GM12891 (cell line): Measurements from ENCODE around the gene C1orf35.

Experiments
- DNase-seq: peaks from one replicate; pipeline ENCODE4 v3.0.0; 2011; ENCODE audit warnings: low spot score; ENCODE audit not compliant: insufficient read length
- FAIRE-seq: peaks from 2 replicates; lab custom pipeline; 2011; peaks lifted over from hg19 to GRCh38; lab: Jason Lieb, UNC
- PAX5 ChIP-seq: IDR thresholded peaks from 2 replicates; pipeline ENCODE4 v1.6.1; 2011; ENCODE audit warnings: low read length, moderate library complexity, mild to moderate bottlenecking; ENCODE audit not compliant: insufficient read depth, severe bottlenecking
- POLR2A ChIP-seq: IDR thresholded peaks from 2 replicates; pipeline ENCODE4 v1.6.1; 2011; ENCODE audit warnings: low read depth, low read length, control low read depth
- POLR2AphosphoS5 ChIP-seq: IDR thresholded peaks from 2 replicates; pipeline ENCODE4 v1.6.1; 2011; ENCODE audit warnings: low read depth, low read length, control low read depth
- POU2F2 ChIP-seq: IDR thresholded peaks from 2 replicates; pipeline ENCODE4 v1.6.1; 2011; ENCODE audit warnings: low read depth, mild to moderate bottlenecking, control low read depth, low read length, moderate library complexity
- SPI1 ChIP-seq: IDR thresholded peaks from 2 replicates; pipeline ENCODE4 v1.6.1; 2011; ENCODE audit warnings: low read depth, low read length, control low read depth
- TAF1 ChIP-seq: IDR thresholded peaks from 2 replicates; pipeline ENCODE4 v1.6.1; 2011; ENCODE audit warnings: low read depth, low read length, control low read depth

The C1orf35 gene

GRCh38 chr1:228073061-228073856 lies 29.9 kb downstream of the C1orf35 start:
- TF ChIP-seq PAX5 (no peak), SPI1 (no peak), POLR2AphosphoS5 (no peak), POLR2A (no peak), TAF1 (no peak), POU2F2 (no peak)
- no peak for FAIRE-seq
- DNase-seq, result no peak

DNA sequence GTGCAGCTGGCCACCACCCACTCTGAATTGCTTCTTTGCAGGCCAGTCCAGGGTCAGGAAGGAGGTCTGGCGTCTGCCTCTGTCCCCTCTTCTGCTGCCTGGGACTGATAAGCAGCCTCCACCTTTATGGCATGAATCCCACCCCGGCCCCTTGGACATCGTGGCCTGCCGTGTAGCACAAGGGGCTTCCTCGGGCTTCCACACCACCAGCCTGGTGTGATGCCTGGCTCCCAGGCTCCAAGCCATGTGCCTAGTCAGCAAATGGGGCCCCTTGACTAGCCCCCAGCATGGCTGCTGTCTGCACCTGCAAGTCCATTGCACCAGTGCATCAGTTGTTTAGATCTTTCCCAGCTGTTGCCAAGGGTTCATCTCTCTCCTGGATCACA lies 30.5 kb downstream of the C1orf35 start:
- DNase-seq, result no peak
- FAIRE-seq, result no peak
- TF ChIP-seq TAF1, result no peak
- no peak for TF ChIP-seq POLR2AphosphoS5
- no peak for TF ChIP-seq SPI1
- no peak for TF ChIP-seq POU2F2
- no peak for TF ChIP-seq PAX5
- no peak for TF ChIP-seq POLR2A

DNA sequence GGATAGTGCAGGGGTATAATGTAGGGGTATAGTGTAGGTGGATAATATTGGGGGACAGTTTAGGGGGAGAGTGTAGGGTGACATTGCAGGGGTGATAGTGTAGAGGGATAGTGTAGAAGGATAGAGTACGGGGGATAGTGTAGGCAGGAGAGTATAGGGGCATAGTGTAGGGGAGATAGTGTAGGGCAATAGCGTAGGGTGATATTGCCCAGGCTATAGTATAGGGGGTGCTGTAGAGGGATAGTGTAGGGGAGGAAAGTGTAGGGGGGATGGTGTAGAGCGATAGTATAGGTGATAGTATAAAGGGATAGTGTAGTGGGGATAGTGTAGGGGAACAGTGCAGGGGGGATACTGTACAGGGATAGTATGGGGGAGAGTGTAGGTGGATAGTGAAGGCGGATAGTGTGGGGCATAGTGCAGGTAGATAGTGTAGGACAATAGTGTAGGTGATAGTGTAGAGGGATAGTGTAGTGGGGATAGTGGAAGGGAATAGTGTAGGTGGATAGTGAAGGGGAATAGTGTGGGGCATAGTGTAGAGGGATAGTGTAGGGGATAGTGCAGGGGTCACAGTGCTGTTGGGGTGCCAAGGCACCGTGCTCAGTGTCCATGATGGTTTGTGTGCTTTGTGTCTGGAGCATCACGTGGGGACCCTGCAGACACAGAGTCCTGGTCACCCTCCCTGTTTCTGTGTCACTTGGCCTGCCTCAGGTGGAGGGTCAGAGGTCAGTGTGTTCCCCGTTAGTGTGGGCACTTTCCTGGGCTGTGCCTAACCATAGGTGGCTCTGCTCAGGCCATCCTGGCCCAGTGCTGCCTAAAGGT lies 31.1 kb downstream of the C1orf35 start:
- no peak for TF ChIP-seq TAF1
- DNase-seq (no peak), FAIRE-seq (peak; percentile 52)

DNA sequence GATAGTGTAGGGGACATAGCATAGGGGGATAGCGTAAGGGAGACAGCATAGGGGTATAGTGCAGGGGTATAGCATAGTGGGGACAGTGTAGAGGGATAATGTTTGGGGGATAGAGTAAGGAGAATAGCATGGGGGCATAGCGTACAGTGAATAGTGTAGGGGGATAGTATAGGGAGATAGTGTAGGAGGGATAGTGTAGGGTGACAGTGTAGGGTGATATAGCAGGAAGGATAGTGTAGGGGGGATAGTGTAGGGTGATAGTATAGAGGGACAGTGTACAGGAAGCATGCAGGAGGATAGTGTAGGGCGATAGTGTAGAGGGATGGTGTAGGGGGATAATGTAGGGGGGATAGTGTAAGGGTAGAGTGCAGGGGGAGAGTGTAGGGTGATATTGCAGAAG lies 32.3 kb downstream of the C1orf35 start:
- FAIRE-seq (no peak), DNase-seq (no peak)
- no peak for TF ChIP-seq POLR2A
- TF ChIP-seq POU2F2, result no peak
- TF ChIP-seq SPI1, result no peak
- no peak for TF ChIP-seq TAF1
- no peak for TF ChIP-seq PAX5
- TF ChIP-seq POLR2AphosphoS5, result no peak

DNA sequence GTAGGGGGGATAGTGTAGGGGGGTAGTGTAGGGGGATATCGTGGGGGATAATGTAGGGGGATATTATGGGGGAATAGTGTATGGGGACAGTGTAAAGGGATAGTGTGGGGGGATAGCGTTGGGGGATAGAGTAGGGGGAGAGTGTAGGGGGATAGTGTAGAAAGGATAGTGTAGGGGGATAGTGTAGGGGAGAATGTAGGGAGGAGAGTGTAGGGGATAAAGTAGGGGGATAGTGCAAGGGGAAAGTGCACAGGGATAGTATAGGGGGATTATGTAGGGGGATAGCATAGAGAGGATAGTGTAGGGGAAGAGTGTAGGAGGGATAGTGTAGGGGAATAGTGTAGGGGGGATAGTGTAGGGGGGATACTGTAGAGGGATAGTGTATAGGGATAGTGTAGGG lies 33.0 kb downstream of the C1orf35 start:
- FAIRE-seq (no peak), DNase-seq (no peak)
- TF ChIP-seq POLR2AphosphoS5 (no peak), PAX5 (no peak), SPI1 (no peak), POU2F2 (no peak), POLR2A (no peak), TAF1 (no peak)

DNA sequence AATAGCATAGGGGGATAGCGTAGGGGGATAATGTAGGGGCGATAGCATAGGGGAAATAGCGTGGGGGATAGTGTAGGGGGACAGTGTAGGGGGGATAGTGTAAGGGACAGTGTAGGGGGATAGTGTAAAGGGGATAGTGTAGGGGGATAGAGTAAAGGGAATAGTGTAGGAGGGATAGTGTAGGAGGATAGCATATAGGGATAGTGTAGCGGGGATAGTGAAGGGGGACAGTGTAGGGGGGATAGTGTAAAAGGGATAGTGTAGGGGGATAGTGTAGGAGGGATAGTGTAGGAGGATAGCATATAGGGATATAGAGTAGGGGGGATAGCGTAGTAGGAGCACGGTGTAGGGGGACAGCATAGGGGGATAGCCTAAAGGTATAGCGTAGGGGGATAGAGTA lies 34.8 kb downstream of the C1orf35 start:
- DNase-seq (no peak), FAIRE-seq (no peak)
- TF ChIP-seq POU2F2 (no peak), POLR2AphosphoS5 (no peak), PAX5 (no peak), POLR2A (no peak), SPI1 (no peak), TAF1 (no peak)

DNA sequence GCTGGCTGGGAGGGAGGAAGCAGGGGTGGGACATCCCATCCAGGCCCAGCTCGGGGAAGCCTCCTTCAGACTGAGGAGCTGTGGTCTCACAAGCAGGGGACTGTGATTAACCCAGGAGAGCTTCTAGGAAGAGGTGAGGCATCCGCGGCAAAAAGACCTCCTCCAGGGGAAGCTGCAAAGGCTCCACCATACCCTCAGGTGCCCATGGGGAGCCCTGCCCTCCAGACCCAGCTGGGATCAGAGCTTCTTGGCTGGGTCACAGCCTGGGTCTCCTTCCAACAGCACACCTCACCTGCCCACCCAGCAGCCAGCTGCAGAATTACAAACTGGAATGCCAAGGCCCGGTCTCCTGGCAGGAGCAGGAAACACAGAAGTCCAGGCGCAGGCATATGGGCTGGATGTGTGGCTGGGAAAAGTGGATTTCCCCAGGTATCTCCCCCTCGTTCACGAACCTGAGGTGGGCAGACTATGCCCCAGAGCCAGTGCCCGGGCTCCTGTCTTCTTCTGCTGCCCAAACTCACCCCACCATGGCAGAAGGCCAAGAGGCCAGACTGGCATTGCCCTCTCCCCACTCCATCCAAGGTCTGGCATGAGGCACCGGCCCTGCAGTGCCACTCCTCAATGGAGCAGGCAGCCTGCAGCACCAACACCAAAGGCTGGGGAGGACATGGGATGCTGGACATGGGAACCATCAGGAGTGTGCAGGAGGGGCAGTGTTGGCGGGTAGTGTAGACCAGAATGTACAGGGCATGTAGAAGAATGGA lies 36.1 kb downstream of the C1orf35 start:
- DNase-seq, result no peak
- TF ChIP-seq POLR2AphosphoS5, result no peak
- no peak for TF ChIP-seq PAX5
- TF ChIP-seq POU2F2, result no peak
- no peak for TF ChIP-seq POLR2A
- no peak for TF ChIP-seq TAF1
- TF ChIP-seq SPI1, result no peak
- no peak for FAIRE-seq

DNA sequence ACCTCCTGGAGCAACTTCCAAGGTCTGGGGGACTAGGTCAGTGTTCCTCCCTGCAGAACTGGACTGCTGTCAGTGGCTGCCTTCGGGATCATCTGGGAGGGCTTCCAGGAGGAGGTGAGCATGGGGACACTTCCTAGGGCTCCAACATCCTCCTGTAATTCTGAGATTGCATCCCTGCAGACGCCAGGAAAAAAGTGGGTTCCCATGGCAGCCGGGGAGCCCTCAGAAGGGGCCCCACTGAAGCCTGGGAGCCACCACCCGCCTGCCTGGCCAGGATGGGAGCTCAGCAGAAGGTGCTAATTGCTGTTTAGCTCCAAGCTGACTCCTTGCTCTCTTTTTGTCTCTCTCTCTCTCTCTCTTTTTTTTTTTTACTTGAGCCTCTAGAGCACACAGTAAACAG lies 36.7 kb downstream of the C1orf35 start:
- TF ChIP-seq POU2F2 (no peak), PAX5 (no peak), POLR2AphosphoS5 (no peak), TAF1 (no peak), POLR2A (no peak), SPI1 (no peak)
- no peak for DNase-seq
- FAIRE-seq, result no peak
